Activated CD4-positive, alpha-beta T cell treated with anti-CD3 and anti-CD28 coated beads, Interleukin-2, Interleukin-4, amounts not matched to agents 100 ng/mL and 50 ng/mL, durations not matched to agents 16 hours and 8 hours (primary cell): ENCODE data around the gene TET2.
A peak's percentile ranks its signal among the peaks of the same experiment; 100 is the strongest.

Experiments
- DNase-seq: peaks from one replicate; pipeline ENCODE4 v3.0.0-alpha.2; 2020; ENCODE audit warnings: low spot score

The TET2 gene

GRCh38 chr4:105140684-105141490 lies 5.8 kb upstream of the TET2 start:
- peak; percentile 63 for DNase-seq

- peak; percentile 27 for DNase-seq
These were observed 1.3 kb upstream of the TET2 start for GRCh38 chr4:105145156-105145902.

GRCh38 chr4:105145903-105146275 lies 787 bp upstream of the TET2 start:
- peak; percentile 18 for DNase-seq

GRCh38 chr4:105147016-105147552 lies 408 bp downstream of the TET2 start:
- DNase-seq, result no peak

- peak; percentile 31 for DNase-seq
These were observed 981 bp downstream of the TET2 start for GRCh38 chr4:105147553-105148161.

GRCh38 chr4:105148356-105148755 lies 1.7 kb downstream of the TET2 start:
- DNase-seq, result no peak

GRCh38 chr4:105148776-105149175 lies 2.1 kb downstream of the TET2 start:
- DNase-seq, result no peak

GRCh38 chr4:105149771-105150170 lies 3.1 kb downstream of the TET2 start:
- DNase-seq, result no peak

- no peak for DNase-seq
These were observed 3.8 kb downstream of the TET2 start for GRCh38 chr4:105150503-105150902.

GRCh38 chr4:105153749-105154148 lies 7.1 kb downstream of the TET2 start:
- no peak for DNase-seq

- no peak for DNase-seq
These were observed 7.9 kb downstream of the TET2 start for GRCh38 chr4:105154576-105154975.

GRCh38 chr4:105155426-105155825 lies 8.8 kb downstream of the TET2 start:
- no peak for DNase-seq

- no peak for DNase-seq
These were observed 12.2 kb downstream of the TET2 start for GRCh38 chr4:105158837-105159236.

- DNase-seq, result no peak
These were observed 15.6 kb downstream of the TET2 start for GRCh38 chr4:105162123-105162796.

GRCh38 chr4:105164548-105164947 lies 17.9 kb downstream of the TET2 start:
- no peak for DNase-seq

- DNase-seq, result no peak
These were observed 19.4 kb downstream of the TET2 start for GRCh38 chr4:105166066-105166465.

GRCh38 chr4:105170711-105171110 lies 24.0 kb downstream of the TET2 start:
- no peak for DNase-seq

- DNase-seq, result no peak
These were observed 25.2 kb downstream of the TET2 start for GRCh38 chr4:105171912-105172311.

GRCh38 chr4:105174098-105174497 lies 27.4 kb downstream of the TET2 start:
- no peak for DNase-seq

GRCh38 chr4:105179539-105180401 lies 33.1 kb downstream of the TET2 start:
- DNase-seq, result no peak

GRCh38 chr4:105181259-105181658 lies 34.6 kb downstream of the TET2 start:
- no peak for DNase-seq
